ENCODE measurements around the gene DYSF.

- no peak for TF ChIP-seq POLR2AphosphoS5 (IDR thresholded peaks at IDR 0.05)
- no peak for TF ChIP-seq CTCF (IDR thresholded peaks at IDR 0.05)
- no peak for TF ChIP-seq EP300 (IDR thresholded peaks at IDR 0.05)
- no peak for TF ChIP-seq POLR2A (IDR thresholded peaks at IDR 0.05; ENCODE audit: low read depth)
Observed at GRCh38 chr2:71601136-71602114, 148.1 kb downstream of the DYSF start.
